NCI-H2029 (cell line): ENCODE measurements around the gene EEF1G.
"Not testable (repeated sequence)": the region's sequence is repeated elsewhere in the genome, so short reads cannot be mapped to it uniquely, and the experiment has no call there.

ENCODE experiments used
- DNase-seq: peaks from one replicate; lab custom pipeline; 2025; lab: John Stamatoyannopoulos, UW

The EEF1G gene

GRCh38 chr11:62573592-62574362 lies at the start of gene EEF1G:
Gene EEF1G, minus strand, starts transcription at chr11:62573891. Its CDS starts 49 bp downstream, at chr11:62573842.
- peak; percentile 99 for DNase-seq

DNA sequence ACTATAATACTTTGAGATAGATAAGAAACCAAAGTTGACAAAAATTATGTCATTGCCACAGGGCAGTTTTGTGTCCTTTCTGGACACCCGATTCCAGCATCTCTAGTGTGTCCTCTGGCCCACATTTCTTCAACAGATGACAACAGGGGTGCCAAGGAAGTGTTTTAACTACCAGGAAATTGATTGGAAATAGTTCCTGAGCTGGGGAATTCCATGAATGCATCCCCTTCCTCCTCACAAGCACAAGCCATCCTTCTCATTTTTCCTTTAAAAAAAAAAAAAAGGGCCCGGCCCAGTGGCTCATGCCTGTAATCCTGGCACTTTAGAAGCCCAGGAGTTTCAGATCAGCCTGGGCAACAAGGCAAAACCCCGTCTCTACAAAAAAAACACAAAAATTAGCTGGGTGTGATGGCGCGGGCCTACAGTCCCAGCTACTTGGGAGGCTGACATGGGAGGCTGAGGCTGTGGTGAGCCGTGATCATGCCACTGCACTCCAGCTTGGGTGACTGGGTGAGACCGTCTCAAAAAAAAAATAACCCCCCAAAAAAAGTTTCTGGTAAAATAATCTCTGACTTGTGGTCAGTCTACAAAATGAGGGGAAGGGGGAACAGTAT lies 48.9 kb upstream of the EEF1G start:
- no peak for DNase-seq

- peak; percentile 99 for DNase-seq
Measured at GRCh38 chr11:62621567-62622470, 48.1 kb upstream of the EEF1G start, which contains the start of gene B3GAT3. Gene B3GAT3, minus strand, starts transcription at chr11:62621986. Its CDS starts 39 bp downstream, at chr11:62621947.

DNA sequence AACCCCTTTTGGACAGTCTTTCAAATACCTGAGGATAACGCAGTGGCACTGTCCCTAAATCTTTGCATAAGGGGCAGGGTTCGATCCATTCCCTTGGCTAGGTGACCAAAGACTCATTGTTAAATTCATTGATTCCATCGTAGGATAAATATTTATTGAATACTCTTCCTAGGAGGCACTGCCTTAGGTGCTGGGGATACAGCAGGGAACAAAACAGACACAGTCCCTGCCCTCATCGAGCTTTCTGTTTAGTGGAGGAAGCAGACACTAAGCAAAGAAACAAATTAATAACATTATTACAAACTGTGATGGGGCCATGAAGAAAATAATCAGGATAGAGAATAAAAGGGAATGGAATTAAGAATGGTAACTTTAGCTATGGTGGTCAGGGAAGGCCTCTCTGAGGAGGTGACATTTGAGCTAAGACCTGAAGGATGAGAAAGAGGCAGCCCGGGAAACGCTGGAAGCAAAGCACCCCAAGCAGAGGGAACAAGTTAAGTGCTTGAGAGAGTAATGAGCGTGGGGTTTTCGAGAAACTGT lies 47.4 kb upstream of the EEF1G start:
- DNase-seq = no peak

- DNase-seq = not testable (repeated sequence)
Measured at GRCh38 chr11:62616957-62617356, 43.3 kb upstream of the EEF1G start.

- DNase-seq = no peak
Measured at GRCh38 chr11:62615521-62615920, 41.8 kb upstream of the EEF1G start.

DNA sequence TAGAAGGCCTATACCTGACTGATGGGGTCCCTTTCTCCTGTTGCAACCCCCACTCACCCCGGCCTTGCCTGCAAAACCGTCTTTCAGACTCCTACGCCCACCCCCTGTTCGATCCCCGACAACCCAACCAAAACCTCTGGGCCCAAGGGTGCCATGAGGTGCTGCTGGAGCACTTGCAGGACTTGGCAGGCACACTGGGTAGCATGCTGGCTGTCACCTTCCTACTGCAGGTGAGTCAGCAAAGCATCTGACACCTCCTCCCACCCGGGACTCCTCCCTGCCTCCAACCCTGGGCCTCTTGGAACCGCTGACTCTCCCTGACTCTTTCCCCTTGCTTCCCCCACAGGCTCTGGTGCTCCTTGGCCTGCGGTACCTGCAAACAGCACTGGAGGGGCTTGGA lies 40.6 kb upstream of the EEF1G start:
- DNase-seq = no peak

DNA sequence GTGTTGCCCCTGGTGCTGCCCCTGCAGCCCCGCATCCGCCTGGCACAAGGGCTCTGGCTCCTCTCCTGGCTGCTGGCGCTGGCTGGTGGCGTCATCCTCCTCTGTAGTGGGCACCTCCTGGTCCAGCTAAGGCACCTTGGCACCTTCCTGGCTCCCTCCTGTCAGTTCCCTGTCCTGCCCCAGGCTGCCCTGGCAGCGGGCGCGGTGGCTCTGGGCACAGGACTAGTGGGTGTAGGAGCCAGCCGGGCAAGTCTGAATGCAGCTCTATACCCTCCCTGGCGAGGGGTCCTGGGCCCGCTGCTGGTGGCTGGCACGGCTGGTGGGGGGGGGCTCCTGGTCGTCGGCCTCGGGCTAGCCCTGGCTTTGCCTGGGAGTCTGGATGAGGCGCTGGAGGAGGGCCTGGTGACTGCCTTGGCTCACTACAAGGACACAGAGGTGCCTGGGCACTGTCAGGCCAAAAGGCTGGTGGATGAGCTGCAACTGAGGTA lies 39.6 kb upstream of the EEF1G start:
- DNase-seq = peak; percentile 20

DNA sequence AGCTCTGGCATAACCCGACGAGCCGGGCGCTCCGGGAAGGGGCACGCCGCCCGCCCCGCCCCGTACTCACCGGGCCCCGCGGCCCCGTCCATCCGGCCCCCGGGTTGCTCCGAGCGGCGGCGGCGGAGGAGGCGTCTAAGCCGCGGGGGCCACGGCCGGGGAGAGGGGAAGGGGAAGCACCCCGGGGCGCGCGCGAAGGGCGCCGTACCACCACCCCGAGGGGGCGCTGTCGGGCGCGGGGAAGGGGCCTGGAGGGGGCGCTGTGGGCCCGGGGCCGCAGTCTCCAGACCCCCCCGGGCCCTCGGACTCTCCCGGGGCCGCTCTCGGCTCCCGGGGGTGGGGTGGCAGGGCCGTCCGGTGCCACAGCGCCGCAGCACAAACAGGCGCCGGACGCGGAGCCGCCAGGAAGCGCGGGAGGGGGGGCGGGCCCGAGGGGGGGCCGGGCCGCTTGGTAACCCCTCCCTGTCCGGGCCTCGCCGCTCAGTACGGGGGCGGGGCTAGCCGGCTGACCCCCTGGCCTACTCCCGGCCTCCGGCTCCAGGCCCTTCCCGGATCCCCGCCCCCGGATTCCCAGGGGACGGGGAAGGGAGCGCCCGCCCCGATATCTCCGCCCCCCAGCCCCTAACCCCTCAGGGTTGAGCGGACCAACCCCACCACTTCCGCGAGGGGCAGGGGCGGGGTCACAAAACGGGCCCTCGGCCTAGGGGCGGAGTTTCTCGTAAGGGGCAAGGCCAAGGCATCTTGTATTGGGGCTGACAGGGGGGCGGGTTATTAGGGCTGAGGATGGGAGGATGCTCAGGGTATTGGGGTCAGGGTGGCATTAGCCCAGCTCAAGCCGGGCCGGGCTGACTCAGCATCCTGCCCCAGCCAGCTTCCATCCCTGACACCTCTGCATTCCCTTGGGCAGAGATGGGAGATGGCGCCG lies 38.9 kb upstream of the EEF1G start, which contains the start of the genes EML3 and ROM1:
EML3 (minus strand) TSS at position 410 of the 925 bp plus-strand sequence; CDS start at position 92, 318 bp downstream.
ROM1 (plus strand) TSS at position 892 of the 925 bp plus-strand sequence; CDS start at position 917, 25 bp downstream.
- DNase-seq = peak; percentile 75

- peak; percentile 33 for DNase-seq
Measured at GRCh38 chr11:62611705-62612365, 38.1 kb upstream of the EEF1G start.

DNA sequence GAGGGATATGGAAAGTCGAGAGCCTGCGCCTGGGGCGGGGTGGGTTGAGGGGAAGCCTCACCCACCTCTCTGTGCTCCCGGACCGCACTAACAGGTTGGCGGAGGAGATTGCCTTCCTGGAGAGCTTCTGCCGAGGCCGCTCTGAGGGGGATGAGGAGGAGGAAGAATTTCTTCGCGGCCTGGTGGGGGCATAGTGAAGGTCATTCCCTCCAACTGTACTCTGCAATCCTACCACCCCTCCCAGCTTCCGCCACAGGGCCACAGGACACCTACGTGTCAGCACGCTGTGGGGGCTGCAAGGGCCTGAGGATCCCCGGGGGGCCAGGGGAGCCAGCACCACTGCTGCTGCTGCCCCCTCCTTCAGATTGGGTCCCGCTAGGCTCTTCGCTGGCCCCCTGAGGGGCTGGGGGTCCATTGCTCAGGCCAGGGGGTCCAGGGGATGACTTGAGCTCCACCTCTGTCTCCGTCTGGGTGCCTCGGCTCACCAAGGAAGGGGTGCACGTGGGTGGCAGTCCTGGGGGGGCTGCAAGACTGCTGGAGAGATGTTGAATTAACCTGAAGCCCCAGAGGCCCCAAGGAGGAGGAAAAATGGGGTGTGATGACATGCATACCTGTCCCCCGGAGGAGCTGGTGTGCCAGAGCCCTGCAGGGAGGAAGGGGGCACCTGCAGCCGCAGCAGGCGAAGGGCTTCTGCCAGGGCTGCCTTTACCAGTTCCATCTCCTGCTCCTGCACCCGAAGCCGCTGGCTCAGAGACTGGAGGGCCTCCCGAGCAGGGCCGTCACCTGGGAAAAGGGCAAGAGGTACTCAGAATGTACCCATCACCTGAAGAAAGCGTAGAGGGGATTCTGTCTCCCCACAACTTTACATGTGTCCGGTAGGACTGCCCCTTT lies 37.4 kb upstream of the EEF1G start:
- DNase-seq = no peak

DNA sequence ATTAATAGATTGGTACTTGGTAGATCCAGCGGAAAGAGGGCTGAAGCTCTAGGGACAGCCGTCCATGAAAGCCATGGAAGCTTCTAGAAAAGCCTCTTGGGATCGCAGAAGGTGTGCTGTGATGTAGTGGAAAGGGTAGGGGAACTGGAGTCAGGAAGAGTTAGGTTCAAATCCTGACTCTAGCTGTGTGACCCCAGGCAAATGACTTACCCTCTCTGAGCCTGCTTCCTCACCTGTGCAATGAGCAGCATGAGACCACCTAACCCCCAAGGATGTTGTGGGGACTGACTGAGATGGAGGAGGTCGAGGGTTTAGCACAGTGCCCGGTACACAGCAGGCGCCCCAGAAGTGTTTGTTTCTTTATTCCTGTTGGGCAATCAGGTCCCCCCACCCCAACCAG lies 36.7 kb upstream of the EEF1G start:
- DNase-seq = no peak

DNA sequence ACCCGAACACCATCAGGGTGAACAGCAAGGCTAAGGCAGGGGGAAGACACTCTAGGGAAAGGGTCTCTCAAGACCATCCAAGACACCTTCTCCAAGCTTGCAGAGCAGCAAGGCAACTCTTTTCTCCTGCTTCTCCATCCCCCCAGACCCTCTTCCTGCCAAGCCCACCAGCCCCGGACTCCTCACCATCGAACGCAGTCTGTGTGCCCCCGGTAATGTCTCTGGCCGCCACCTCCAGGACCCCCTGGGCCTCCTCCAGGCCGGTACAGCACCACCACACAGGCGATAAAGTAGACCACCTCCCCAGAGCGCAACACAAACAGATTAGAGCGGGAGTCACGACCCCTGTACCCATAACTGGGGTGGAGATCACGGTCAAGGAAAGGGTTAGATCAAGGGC lies 35.1 kb upstream of the EEF1G start:
- no peak for DNase-seq

DNA sequence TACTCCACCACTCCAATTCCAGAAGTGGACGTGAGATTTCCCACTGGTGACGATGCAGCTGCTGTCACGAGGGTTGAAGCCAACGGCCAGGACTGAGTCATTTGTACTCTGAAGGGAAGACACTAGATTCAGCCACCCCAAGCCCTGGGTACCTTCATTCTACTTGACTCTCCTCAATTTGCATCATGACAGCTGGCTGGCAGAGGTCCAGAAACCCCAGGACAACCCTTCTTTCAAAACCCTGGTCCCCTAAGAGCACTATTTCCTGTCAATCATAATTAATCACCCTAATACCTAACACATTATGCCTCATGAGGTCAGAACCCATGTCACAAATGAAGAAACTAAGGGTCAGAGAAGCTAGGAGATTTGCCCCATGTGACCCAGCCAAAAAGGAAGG lies 34.0 kb upstream of the EEF1G start:
- no peak for DNase-seq

GRCh38 chr11:62605902-62606301 lies 32.2 kb upstream of the EEF1G start:
- no peak for DNase-seq

DNA sequence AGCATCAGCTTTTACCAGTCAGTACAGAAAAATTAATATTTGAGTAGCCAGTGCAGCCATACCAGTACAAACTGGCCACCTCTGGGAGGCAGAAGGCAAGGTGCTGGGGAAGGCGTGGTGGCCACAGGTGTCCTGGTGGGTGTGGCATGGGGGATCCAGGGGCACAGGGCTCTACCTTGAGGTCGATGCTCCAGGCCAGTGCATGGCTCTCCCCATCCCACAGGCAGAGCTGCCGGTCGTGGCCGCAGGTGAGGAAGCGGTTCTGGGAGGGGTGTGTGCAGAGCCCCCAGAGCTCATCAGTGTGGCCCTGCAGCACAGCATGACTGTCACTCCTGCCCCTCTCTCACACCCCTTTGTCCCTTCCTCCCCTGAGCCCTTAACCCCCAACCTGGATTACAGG lies 31.8 kb upstream of the EEF1G start:
- DNase-seq = no peak

DNA sequence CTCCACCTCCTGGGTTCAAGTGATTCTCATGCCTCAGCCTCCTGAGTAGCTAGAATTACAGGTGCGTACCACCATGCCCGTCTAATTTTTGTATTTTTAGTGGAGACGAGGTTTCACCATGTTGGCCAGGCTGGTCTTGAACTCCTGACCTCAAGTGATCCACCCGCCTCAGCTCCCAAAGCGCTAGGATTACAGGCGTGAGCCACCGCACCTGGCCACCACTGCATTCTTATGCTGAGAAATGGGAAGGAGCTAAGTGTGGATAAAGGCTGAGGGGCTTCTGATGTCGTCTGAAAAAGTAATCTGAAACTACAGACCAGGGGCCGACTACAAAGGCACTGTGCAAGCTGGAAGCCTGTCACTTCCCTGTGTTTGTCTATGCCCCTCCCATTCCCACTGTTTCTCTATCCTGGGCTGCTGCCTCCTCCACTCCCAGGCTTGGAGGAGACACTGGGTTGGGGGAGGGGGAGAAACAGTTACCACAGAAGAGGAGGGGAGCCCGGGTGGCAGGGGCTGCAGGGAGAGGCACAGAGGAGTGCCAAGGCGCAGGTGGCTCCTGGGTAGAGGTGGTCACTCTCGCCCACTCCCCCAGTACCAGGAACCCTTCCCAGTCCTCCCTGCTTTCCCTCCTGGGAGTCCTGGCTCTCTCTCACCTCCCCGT lies 30.9 kb upstream of the EEF1G start:
- DNase-seq = no peak

DNA sequence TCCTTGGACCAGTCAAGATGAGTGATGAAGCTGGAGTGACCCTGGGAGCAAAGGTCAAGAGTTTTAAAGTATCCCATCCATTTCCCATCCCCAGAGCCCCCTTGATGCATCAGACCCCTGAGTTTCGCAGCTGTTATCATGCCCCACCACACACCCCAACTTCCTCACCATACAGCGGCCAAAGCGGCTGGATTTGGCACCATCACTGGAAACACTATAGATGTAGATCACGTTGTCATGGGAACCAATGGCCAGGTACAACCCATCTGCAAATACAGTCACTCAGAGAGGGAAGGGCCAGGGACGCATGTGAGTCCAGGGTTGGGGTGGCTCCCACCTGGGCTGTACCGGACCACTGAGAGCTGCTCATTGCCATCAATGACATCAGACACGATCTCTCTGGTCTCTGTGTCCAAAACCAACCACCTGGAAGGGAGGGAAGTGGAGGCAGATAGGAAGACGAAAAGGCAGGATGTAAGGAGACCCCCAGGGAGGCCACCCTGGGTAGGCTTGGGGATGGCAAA lies 30.1 kb upstream of the EEF1G start:
- peak; percentile 8 for DNase-seq
